SU-DHL-6 (cell line): ENCODE results near the gene ESR1.

Experiments used
- EZH2phosphoT487 ChIP-seq: fragments of 200-600 bp; sonication (generic), shearing (Covaris generic); conservative IDR thresholded peaks from 2 replicates; pipeline ENCODE4 v1.6.1; 2018; ENCODE audit warnings: mild to moderate bottlenecking, antibody characterized with exemption, low read length, moderate library complexity, mixed read lengths
- TF ChIP-seq, protein P1 (sequence below): fragments of 200-600 bp; sonication (generic); IDR thresholded peaks from one replicate; pipeline ENCODE4 v1.5.1; 2017; ENCODE audit warnings: antibody characterized with exemption, mild to moderate bottlenecking, low read length, moderate library complexity; ENCODE audit not compliant: insufficient read depth, poor library complexity, severe bottlenecking

DNA sequence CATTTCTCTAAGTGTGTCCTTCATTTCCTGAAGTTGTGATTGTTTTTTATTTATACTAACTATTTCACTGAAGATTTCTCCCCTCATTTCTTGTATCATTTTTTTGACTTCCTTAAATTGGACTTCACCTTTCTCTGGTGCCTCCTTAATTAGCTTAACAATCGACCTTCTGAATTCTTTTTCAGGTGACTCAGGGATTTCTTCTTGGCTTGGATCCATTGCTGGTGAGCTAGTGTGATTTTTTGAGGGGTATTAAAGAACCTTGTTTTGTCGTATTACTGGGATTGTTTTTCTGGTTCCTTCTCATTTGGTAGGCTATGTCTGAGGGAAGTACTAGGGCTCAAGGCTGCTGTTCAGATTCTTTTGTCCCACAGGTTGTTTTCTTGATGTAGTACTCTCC, 92.8 kb downstream of the ESR1 start:
- TF ChIP-seq, protein P1, sequence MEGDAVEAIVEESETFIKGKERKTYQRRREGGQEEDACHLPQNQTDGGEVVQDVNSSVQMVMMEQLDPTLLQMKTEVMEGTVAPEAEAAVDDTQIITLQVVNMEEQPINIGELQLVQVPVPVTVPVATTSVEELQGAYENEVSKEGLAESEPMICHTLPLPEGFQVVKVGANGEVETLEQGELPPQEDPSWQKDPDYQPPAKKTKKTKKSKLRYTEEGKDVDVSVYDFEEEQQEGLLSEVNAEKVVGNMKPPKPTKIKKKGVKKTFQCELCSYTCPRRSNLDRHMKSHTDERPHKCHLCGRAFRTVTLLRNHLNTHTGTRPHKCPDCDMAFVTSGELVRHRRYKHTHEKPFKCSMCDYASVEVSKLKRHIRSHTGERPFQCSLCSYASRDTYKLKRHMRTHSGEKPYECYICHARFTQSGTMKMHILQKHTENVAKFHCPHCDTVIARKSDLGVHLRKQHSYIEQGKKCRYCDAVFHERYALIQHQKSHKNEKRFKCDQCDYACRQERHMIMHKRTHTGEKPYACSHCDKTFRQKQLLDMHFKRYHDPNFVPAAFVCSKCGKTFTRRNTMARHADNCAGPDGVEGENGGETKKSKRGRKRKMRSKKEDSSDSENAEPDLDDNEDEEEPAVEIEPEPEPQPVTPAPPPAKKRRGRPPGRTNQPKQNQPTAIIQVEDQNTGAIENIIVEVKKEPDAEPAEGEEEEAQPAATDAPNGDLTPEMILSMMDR: no peak
- TF ChIP-seq EZH2phosphoT487: no peak
